Measurements from ENCODE around the gene ZNF618.

DNA sequence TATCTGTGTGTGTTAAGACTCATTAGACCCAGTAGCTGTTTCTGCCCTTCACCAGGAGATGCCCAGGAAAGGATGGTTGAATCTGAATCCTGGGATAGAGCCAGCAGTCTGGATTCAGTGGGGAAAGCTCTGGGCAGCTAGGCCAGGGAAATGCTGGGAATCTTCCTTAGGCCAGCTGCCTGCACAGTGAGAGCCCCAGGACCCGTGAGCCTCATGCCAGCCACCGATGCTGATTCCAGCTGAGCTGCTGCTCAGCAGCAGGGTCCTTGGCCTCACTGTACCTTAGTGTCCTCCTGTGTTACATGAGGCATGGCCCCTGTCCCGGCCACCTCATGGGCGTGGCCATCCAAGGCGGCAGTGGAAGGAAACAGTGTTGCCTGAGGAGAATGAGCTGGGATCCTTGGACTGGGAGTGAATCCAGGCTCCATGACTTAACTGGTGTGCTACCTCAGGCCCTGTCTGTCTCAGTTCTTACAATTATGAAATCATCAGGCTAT is 114.9 kb downstream of the ZNF618 start:
- TF ChIP-seq, protein P1, sequence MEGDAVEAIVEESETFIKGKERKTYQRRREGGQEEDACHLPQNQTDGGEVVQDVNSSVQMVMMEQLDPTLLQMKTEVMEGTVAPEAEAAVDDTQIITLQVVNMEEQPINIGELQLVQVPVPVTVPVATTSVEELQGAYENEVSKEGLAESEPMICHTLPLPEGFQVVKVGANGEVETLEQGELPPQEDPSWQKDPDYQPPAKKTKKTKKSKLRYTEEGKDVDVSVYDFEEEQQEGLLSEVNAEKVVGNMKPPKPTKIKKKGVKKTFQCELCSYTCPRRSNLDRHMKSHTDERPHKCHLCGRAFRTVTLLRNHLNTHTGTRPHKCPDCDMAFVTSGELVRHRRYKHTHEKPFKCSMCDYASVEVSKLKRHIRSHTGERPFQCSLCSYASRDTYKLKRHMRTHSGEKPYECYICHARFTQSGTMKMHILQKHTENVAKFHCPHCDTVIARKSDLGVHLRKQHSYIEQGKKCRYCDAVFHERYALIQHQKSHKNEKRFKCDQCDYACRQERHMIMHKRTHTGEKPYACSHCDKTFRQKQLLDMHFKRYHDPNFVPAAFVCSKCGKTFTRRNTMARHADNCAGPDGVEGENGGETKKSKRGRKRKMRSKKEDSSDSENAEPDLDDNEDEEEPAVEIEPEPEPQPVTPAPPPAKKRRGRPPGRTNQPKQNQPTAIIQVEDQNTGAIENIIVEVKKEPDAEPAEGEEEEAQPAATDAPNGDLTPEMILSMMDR (IDR thresholded peaks at IDR 0.05; ENCODE audit: low read depth, low read length, poor library complexity, severe bottlenecking): no peak
- no peak for TF ChIP-seq EZH2phosphoT487 (IDR thresholded peaks at IDR 0.05; ENCODE audit: borderline replicate concordance, low read length)
